Sigmoid colon (tissue), 7 donors: ENCODE results near the gene MRTFA. TPM values are rescaled to one million over a fixed set of nuclear protein-coding genes. Genes with fewer than 3 reads are reported as not detected.
A peak's percentile ranks its signal among the peaks of the same experiment; 100 is the strongest.
"Not testable (repeated sequence)": the region's sequence is repeated elsewhere in the genome, so short reads cannot be mapped to it uniquely, and the experiment has no call there.

Source experiments
- DNase-seq: peaks from one replicate; pipeline ENCODE4 v3.0.0-alpha.2; 2019
- H3K27ac ChIP-seq, 4 donors: fragments of 200-600 bp; sonication (generic); one replicate each; pipeline ENCODE4 v1.5.1; 2016 to 2019; ENCODE audit warnings: mild to moderate bottlenecking in 1 of 4
- H3K27me3 ChIP-seq, 3 donors: fragments of 200-600 bp; sonication (generic); one replicate each; pipeline ENCODE4 v1.5.1; 2019; ENCODE audit warnings: mild to moderate bottlenecking in 1 of 3
- H3K36me3 ChIP-seq, 4 donors: fragments of 200-600 bp; sonication (generic); one replicate each; pipeline ENCODE4 v1.5.1; 2016 to 2019
- H3K4me1 ChIP-seq, 4 donors: fragments of 200-600 bp; sonication (generic); one replicate each; pipeline ENCODE4 v1.5.1; 2017 to 2019
- H3K4me3 ChIP-seq, 4 donors: fragments of 200-600 bp; sonication (generic); one replicate each; pipeline ENCODE4 v1.5.1; 2017 to 2019; ENCODE audit warnings: mild to moderate bottlenecking in 2 of 4, moderate library complexity in 1 of 4
- H3K9me3 ChIP-seq, 4 donors: fragments of 200-600 bp in 3 of 4; sonication (generic) in 3 of 4; one replicate each; pipeline versions ENCODE4 v1.5.1 to v1.6.1; 2013 to 2019
- EP300 ChIP-seq, 4 donors: sonication (generic); formaldehyde crosslinking; IDR thresholded peaks; one replicate each; pipeline ENCODE4 v1.6.1; 2017; ENCODE audit warnings: antibody characterized with exemption in 4 of 4
- POLR2A ChIP-seq, 2 donors: fragments of 450-650 bp; IDR thresholded peaks; one replicate each; pipeline ENCODE4 v1.6.1; 2016; ENCODE audit warnings: antibody characterized with exemption in 2 of 2, mild to moderate bottlenecking in 2 of 2, moderate library complexity in 2 of 2
- POLR2AphosphoS5 ChIP-seq, 4 donors: sonication (generic); formaldehyde crosslinking; IDR thresholded peaks; one replicate each; pipeline ENCODE4 v1.6.1; 2017; ENCODE audit warnings: antibody characterized with exemption in 4 of 4
- WGBS, 2 donors: extraction: QIAGEN DNeasy Blood & Tissue Kit; methylation state at CpG; one replicate each; pipeline ENCODE4 v1.1.7; 2013; 5-methylcytosine and 5-hydroxymethylcytosine counted together
- intact Hi-C: fragments of 100-400 bp; cut with DNase I; formaldehyde crosslinking; loops from one replicate; pipeline ENCODE4 v1.15.1; 2023
- polyA plus RNA-seq, 3 donors: library from polyadenylated mRNA; stranded (reverse); fragments of 200-250 nt; gene quantifications; one replicate each; pipeline ENCODE4 v1.2.3, GENCODE V29; 2013
- total RNA-seq, 4 donors: library from RNA; depleted of rRNA; stranded (reverse); fragments of >200 nt; gene quantifications; one replicate each; pipeline ENCODE4 v1.1.0, GENCODE V29; 2016
- TF ChIP-seq, protein P1 (sequence below), 4 experiments: fragments of 450-650 bp in 3 of 4; fragments of 200-600 bp in 1 of 4; IDR thresholded peaks; one replicate each; pipeline ENCODE4 v1.5.1; 2016 to 2019; ENCODE audit warnings: antibody characterized with exemption in 4 of 4, mild to moderate bottlenecking in 3 of 4, moderate library complexity in 2 of 4
- donor health status: healthy with polysubstance abuse.
- donor health status: Bipolar disorder and iron deficiency.
- donor health status: healthy.

Gene MRTFA
- total and polyA plus RNA-seq, 7 donors: 10.8 to 104 (median 29.2) TPM

- Histone ChIP-seq H3K27me3 (no peaks in the 10 kb centered on the region), H3K27ac (peak overlapping the region in 3 of 4 donors; percentile 33 to 62 (median 37)), H3K4me1 (peaks cover 0 to 51% (median 47%) of the 10 kb centered on the region in 4 donors), H3K36me3 (no peaks in the 10 kb centered on the region), H3K9me3 (no peaks in the 10 kb centered on the region), H3K4me3 (no peak overlapping the region)
- no peak for DNase-seq
- no peak for TF ChIP-seq POLR2A (IDR thresholded peaks at IDR 0.05)
- TF ChIP-seq POLR2AphosphoS5 (IDR thresholded peaks at IDR 0.05): no peak
- TF ChIP-seq, protein P1, sequence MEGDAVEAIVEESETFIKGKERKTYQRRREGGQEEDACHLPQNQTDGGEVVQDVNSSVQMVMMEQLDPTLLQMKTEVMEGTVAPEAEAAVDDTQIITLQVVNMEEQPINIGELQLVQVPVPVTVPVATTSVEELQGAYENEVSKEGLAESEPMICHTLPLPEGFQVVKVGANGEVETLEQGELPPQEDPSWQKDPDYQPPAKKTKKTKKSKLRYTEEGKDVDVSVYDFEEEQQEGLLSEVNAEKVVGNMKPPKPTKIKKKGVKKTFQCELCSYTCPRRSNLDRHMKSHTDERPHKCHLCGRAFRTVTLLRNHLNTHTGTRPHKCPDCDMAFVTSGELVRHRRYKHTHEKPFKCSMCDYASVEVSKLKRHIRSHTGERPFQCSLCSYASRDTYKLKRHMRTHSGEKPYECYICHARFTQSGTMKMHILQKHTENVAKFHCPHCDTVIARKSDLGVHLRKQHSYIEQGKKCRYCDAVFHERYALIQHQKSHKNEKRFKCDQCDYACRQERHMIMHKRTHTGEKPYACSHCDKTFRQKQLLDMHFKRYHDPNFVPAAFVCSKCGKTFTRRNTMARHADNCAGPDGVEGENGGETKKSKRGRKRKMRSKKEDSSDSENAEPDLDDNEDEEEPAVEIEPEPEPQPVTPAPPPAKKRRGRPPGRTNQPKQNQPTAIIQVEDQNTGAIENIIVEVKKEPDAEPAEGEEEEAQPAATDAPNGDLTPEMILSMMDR (IDR thresholded peaks at IDR 0.05): no peak
- no peak for TF ChIP-seq EP300 (IDR thresholded peaks at IDR 0.05)
- WGBS, 2 donors: 69 to 76% methylated on average over 2 of the region's 2 CpGs
- intact Hi-C loops: no loop called here
Observed at GRCh38 chr22:40535189-40535512, 101.4 kb downstream of the MRTFA start.

GRCh38 chr22:40534379-40535188, 101.9 kb downstream of the MRTFA start:
- no peaks in the 10 kb centered on the region for H3K27me3 ChIP-seq
- no peak overlapping the region for H3K4me3 ChIP-seq
- H3K4me1 ChIP-seq: peaks cover 0 to 55% (median 52%) of the 10 kb centered on the region in 4 donors
- 44 to 71% methylated on average over 6 of the region's 6 CpGs for WGBS, 2 donors
- intact Hi-C loops: loop anchor here (5.0 kb wide), 1 partner anchor 98 kb away; no protein-coding TSS in a partner anchor
- no peak for DNase-seq
- no peaks in the 10 kb centered on the region for H3K9me3 ChIP-seq
- peak overlapping the region; percentile 19 to 62 (median 35) for H3K27ac ChIP-seq
- no peaks in the 10 kb centered on the region for H3K36me3 ChIP-seq
- TF ChIP-seq POLR2A (IDR thresholded peaks at IDR 0.05) (no peak), POLR2AphosphoS5 (IDR thresholded peaks at IDR 0.05) (peak in 1 of 4 donors; percentile 41), EP300 (IDR thresholded peaks at IDR 0.05) (no peak)
- TF ChIP-seq, protein P1 (IDR thresholded peaks at IDR 0.05): no peak

DNA sequence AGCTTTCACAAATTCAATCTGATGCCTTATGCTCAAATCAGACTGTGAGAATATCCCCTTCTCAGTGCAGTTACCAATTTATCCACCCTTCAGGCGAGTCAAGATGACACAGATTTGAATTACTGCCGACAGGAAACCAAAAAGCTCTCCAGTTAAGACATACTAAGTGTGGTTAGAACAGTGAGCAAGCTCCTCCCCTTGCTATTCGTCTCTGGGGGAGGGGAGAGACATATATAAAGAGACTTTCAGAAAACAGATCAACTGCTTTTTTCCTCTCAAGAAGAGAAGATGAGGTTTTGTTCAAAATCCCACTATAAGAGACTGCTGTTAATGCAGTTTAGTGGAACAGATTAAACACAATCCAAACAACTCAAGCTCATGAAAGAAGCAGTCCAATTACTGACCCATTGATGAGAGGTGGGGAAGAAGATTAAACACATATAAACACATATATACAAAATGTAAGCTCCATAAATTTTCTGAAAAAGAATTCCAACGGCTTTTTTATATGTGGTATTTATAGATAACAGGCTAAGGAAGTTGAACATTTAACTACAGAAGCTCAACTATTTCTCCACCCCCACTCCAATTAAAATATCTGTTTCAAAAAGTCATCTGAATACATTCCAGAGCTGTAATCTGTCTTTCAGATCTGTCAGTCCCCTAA, 102.7 kb downstream of the MRTFA start:
- Histone ChIP-seq H3K4me3 (peak overlapping the region in 2 of 4 donors; percentile 1 to 24), H3K27ac (peak overlapping the region in 3 of 4 donors; percentile 33 to 62 (median 46)), H3K36me3 (no peaks in the 10 kb centered on the region), H3K4me1 (peaks cover 0 to 55% (median 52%) of the 10 kb centered on the region in 4 donors), H3K9me3 (no peaks in the 10 kb centered on the region), H3K27me3 (no peaks in the 10 kb centered on the region)
- intact Hi-C loops: loop anchor here (5.0 kb wide), 1 partner anchor 98 kb away; no protein-coding TSS in a partner anchor
- 16 to 37% methylated on average over 4 of the region's 4 CpGs for WGBS, 2 donors
- TF ChIP-seq POLR2A (IDR thresholded peaks at IDR 0.05) (no peak), POLR2AphosphoS5 (IDR thresholded peaks at IDR 0.05) (no peak), EP300 (IDR thresholded peaks at IDR 0.05) (no peak)
- TF ChIP-seq, protein P1 (IDR thresholded peaks at IDR 0.05): no peak
- no peak for DNase-seq

DNA sequence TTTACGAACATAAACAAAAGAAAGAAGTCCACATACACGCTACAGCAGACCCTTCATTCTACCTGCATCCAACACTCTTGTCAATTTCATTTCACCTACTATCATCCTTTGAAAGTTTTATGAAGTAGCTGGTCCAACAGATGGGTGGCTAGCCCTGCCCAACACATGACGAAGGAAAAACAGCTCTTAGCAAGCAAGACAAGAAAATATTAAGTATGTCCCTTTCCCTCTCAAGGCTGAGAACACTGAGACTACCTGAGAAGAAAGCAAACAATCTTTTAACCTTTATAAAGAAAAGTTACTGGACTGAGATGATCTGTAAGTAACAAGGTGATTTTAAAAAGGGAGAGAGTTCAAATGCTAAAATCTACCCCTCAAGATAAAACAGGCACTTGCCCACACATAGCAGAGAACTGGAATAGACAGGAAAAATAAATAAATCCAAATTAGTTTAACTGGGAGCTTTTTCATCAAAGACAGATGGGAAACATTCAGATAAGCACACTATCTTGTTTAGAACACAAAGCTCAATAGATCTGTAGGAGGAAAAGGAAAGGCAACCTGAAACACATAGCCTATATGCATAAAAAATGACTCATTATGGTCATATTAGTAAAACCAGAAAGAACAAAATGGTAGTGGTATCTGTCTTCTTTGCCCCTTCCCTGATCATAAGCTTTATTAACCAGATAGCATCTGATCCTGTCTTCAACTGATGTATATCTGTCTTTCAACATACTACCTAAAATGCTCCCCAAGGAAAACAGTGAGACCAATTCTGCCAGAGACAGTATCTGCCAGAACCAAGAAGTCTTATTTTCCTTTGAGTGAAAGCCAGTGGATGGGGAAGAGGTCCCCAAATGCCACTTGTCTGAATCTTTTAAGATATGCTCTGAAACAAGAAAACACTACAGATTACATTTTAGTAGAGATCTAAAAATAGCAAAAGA, 104.3 kb downstream of the MRTFA start:
- no peaks in the 10 kb centered on the region for H3K36me3 ChIP-seq
- peaks cover 0 to 65% (median 52%) of the 10 kb centered on the region in 4 donors for H3K4me1 ChIP-seq
- no peaks in the 10 kb centered on the region for H3K27me3 ChIP-seq
- peak overlapping the region in 1 of 4 donors; percentile 1 for H3K4me3 ChIP-seq
- no peak for TF ChIP-seq POLR2AphosphoS5 (IDR thresholded peaks at IDR 0.05)
- TF ChIP-seq POLR2A (IDR thresholded peaks at IDR 0.05): no peak
- TF ChIP-seq EP300 (IDR thresholded peaks at IDR 0.05): no peak
- TF ChIP-seq, protein P1 (IDR thresholded peaks at IDR 0.05): no peak
- 69 to 84% methylated on average over 3 of the region's 3 CpGs for WGBS, 2 donors
- intact Hi-C loops: loop anchor here (5.0 kb wide), 1 partner anchor 100 kb away; no protein-coding TSS in a partner anchor
- peak overlapping the region; percentile 1 to 62 (median 28) for H3K27ac ChIP-seq
- no peak for DNase-seq
- H3K9me3 ChIP-seq: no peaks in the 10 kb centered on the region

- intact Hi-C loops: loop anchor here (5.0 kb wide), 1 partner anchor 102 kb away; no protein-coding TSS in a partner anchor
- H3K4me3 ChIP-seq, DNase-seq, H3K9me3 ChIP-seq, H3K36me3 ChIP-seq, H3K27me3 ChIP-seq, H3K27ac ChIP-seq: not testable (repeated sequence)
- peaks cover 0 to 73% (median 49%) of the 10 kb centered on the region in 4 donors for H3K4me1 ChIP-seq
- WGBS, 2 donors: 86 to 93% methylated on average over 6 of the region's 6 CpGs
Observed at GRCh38 chr22:40530391-40530790, 106.1 kb downstream of the MRTFA start.
